ENCODE results near the gene PLCB3.
"Not testable (repeated sequence)": the region's sequence is repeated elsewhere in the genome, so short reads cannot be mapped to it uniquely, and the experiment has no call there.

PLCB3 gene

GRCh38 chr11:64306563-64306875, 55.2 kb downstream of the PLCB3 start:
- DNase-seq = no peak

- no peak for DNase-seq
These were observed 55.7 kb downstream of the PLCB3 start for GRCh38 chr11:64306876-64307622.

GRCh38 chr11:64307795-64308194, 56.5 kb downstream of the PLCB3 start:
- not testable (repeated sequence) for DNase-seq

- no peak for DNase-seq
These were observed 61.6 kb downstream of the PLCB3 start for GRCh38 chr11:64312947-64313346.

- DNase-seq = no peak
These were observed 62.3 kb downstream of the PLCB3 start for GRCh38 chr11:64313491-64314145.

GRCh38 chr11:64314146-64314804, 62.9 kb downstream of the PLCB3 start:
- DNase-seq = no peak

- DNase-seq = no peak
These were observed 63.7 kb downstream of the PLCB3 start for GRCh38 chr11:64314805-64315561.

- DNase-seq = not testable (repeated sequence)
These were observed 64.6 kb downstream of the PLCB3 start for GRCh38 chr11:64315667-64316526.

GRCh38 chr11:64316672-64317324, 65.5 kb downstream of the PLCB3 start:
- DNase-seq = peak; percentile 42

- peak; percentile 97 for DNase-seq
These were observed 66.1 kb downstream of the PLCB3 start, which contains the start of gene TRMT112 for GRCh38 chr11:64317325-64317960. Gene TRMT112 (minus strand): TSS chr11:64317559. CDS start chr11:64317526, 33 bp downstream.

GRCh38 chr11:64317961-64318765, 66.8 kb downstream of the PLCB3 start, which contains the start of gene PRDX5:
Gene PRDX5 (plus strand): TSS chr11:64318121. CDS start chr11:64318216, 95 bp downstream.
- DNase-seq = peak; percentile 98
